ENCODE results near the gene SLN.

DNA sequence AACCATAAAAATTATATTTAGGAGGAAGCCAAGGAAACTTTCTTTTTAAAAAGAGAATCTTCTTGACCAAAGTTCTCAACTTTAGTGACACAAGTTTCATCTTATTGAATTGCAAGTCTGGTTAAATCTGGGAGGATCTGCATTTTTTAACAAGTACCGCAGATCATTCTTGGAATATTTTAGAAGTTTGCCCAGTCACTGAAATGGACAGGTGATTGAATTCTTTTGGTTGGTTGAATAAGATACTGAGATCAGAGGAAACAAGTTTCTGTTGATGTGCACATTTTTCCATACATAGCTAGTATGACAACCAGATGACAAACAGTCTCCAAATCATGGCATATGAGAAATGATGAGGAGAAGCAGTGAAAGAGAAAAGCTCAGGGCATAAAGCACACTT lies 50.2 kb downstream of the SLN start:
- TF ChIP-seq, protein P1, sequence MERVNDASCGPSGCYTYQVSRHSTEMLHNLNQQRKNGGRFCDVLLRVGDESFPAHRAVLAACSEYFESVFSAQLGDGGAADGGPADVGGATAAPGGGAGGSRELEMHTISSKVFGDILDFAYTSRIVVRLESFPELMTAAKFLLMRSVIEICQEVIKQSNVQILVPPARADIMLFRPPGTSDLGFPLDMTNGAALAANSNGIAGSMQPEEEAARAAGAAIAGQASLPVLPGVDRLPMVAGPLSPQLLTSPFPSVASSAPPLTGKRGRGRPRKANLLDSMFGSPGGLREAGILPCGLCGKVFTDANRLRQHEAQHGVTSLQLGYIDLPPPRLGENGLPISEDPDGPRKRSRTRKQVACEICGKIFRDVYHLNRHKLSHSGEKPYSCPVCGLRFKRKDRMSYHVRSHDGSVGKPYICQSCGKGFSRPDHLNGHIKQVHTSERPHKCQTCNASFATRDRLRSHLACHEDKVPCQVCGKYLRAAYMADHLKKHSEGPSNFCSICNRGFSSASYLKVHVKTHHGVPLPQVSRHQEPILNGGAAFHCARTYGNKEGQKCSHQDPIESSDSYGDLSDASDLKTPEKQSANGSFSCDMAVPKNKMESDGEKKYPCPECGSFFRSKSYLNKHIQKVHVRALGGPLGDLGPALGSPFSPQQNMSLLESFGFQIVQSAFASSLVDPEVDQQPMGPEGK (CRISPR knock-in tag; IDR thresholded peaks at IDR 0.05; ENCODE audit: borderline replicate concordance), result no peak
- TF ChIP-seq ZNF70 (CRISPR knock-in tag; IDR thresholded peaks at IDR 0.05), result no peak
- TF ChIP-seq, protein P2, sequence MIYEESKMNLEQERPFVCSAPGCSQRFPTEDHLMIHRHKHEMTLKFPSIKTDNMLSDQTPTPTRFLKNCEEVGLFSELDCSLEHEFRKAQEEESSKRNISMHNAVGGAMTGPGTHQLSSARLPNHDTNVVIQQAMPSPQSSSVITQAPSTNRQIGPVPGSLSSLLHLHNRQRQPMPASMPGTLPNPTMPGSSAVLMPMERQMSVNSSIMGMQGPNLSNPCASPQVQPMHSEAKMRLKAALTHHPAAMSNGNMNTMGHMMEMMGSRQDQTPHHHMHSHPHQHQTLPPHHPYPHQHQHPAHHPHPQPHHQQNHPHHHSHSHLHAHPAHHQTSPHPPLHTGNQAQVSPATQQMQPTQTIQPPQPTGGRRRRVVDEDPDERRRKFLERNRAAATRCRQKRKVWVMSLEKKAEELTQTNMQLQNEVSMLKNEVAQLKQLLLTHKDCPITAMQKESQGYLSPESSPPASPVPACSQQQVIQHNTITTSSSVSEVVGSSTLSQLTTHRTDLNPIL (CRISPR knock-in tag; IDR thresholded peaks at IDR 0.05; ENCODE audit: low read depth), result no peak
- TF ChIP-seq, protein P3, sequence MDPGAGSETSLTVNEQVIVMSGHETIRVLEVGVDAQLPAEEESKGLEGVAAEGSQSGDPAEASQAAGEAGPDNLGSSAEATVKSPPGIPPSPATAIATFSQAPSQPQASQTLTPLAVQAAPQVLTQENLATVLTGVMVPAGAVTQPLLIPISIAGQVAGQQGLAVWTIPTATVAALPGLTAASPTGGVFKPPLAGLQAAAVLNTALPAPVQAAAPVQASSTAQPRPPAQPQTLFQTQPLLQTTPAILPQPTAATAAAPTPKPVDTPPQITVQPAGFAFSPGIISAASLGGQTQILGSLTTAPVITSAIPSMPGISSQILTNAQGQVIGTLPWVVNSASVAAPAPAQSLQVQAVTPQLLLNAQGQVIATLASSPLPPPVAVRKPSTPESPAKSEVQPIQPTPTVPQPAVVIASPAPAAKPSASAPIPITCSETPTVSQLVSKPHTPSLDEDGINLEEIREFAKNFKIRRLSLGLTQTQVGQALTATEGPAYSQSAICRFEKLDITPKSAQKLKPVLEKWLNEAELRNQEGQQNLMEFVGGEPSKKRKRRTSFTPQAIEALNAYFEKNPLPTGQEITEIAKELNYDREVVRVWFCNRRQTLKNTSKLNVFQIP (CRISPR knock-in tag; IDR thresholded peaks at IDR 0.05; ENCODE audit: borderline replicate concordance, low read depth), result no peak
